ENCODE results near the gene PRKAA2.

Gene PRKAA2

DNA sequence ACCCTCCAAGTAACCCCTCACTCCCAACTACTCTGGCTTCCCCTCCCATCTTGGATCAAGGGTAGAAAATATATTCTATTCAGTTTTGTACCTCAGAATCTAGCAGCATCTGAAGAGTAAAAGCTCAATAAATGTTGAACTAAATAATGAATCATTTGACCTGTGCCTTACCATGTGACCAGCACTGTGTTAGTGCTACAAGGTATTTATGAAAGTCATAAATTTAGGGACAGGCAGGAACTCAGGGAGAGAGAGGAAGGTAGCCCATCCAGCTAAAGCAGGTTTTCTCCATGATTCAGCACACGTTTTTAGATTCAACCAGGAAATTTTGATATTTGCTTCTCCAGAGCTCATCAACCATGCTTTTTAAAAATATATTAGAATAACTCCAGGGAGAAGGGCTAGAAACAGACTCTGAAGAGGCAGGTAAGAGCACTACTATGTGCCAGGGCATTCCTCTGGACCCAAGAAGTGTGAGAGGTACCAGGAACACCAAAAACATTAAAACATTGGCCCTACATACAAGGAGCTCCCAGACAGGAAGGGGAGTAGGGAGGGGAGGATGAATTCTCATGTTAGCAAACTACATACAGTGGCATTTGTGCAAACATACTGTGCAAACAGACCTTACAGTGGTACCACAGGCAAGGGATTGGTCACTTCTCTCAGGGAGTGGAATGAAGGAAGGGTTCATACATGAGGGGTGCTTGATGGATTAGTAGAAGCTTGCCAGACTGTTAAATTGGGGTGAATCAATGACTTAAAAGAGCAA lies 109.8 kb downstream of the PRKAA2 start:
- H3K27ac ChIP-seq: no peak overlapping the region
- no peak for TF ChIP-seq CTCF (IDR thresholded peaks at IDR 0.05)
- no peak for DNase-seq (ENCODE audit: low spot score)
- H3K4me3 ChIP-seq: no peak overlapping the region

DNA sequence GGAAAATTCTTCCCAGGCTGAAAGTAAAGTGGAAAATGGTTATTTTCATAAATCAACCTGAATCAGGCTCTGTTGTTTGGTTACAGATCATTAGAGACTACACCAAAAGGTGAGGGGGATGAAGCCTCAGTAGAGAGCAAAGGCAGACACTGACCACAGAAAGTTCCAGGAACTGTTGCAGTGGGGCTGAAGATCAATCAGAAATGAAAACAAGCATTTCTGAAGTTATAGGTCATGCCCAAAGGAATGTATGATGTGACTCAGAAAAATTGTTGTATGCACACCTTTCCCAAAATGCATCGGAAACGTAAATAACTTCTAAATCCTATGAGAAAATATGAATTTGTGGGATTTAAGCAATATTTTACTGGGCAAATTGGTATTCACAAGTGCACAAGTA lies 110.8 kb downstream of the PRKAA2 start:
- Histone ChIP-seq H3K4me3 (no peak overlapping the region), H3K27ac (no peak overlapping the region)
- TF ChIP-seq CTCF (IDR thresholded peaks at IDR 0.05): no peak
- DNase-seq (ENCODE audit: low spot score): no peak

DNA sequence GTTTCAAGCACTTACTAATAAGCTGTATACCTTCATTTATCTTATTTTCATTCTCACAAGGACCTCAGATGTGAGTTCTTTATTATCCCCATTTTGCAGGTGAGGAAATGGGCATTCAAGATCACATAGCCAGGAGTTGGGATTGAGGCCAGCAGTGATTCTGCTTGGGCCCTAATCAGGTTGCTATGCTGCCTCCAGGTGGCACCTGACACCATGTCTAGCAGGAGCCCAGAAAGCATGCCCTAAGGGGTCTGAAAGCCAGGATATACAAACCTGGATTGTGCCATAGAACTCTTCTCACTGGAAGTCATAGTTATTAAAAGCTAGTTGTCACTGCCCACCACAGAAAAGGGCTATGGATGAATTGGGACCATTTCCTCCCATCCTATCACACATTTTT lies 113.0 kb downstream of the PRKAA2 start:
- H3K27ac ChIP-seq: no peak overlapping the region
- no peak overlapping the region for H3K4me3 ChIP-seq
- no peak for TF ChIP-seq CTCF (IDR thresholded peaks at IDR 0.05)
- no peak for DNase-seq (ENCODE audit: low spot score)

DNA sequence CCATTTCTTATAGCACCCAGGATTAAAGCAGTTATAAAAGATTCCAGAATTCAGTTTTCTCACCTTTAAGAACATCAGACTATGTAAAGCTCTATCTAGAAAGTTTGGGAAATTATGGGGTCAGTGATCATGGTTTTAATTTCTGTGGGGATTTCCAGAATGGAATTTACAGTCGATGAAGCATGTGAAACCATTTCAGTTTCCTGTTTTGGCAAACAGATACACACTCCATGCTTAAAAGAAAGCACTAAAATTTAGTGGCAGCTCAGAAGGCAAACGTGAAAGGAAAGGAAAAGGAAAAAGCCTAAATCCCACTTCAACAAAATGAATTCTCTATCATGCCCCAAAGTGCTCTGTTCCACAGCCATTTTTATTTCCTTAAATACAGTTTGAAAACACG lies 113.7 kb downstream of the PRKAA2 start:
- DNase-seq (ENCODE audit: low spot score): no peak
- no peak for TF ChIP-seq CTCF (IDR thresholded peaks at IDR 0.05)
- Histone ChIP-seq H3K27ac (no peak overlapping the region), H3K4me3 (no peak overlapping the region)

All from coronary artery (tissue), 2 donors.